H4 (cell line): ENCODE data around the gene C6orf15. TPM values are rescaled to one million over a fixed set of nuclear protein-coding genes. Genes with fewer than 3 reads are reported as not detected.
"Not testable (repeated sequence)": the region's sequence is repeated elsewhere in the genome, so short reads cannot be mapped to it uniquely, and the experiment has no call there.

Source experiments
- DNase-seq: peaks from one replicate; pipeline ENCODE4 v3.0.0-alpha.2; 2015; ENCODE audit warnings: low spot score
- total RNA-seq: library from RNA; depleted of rRNA; stranded (reverse); fragments of >200 nt; shearing (Covaris generic); gene quantifications from 2 replicates; pipeline ENCODE4 v1.2.3, GENCODE V29; 2014; rRNA removed

C6orf15 gene
- total RNA-seq, 1 experiment from 2014 or later, result not detected

- peak; percentile 74 for DNase-seq
These were observed 43.6 kb downstream of the C6orf15 start for GRCh38 chr6:31068669-31069340.

- DNase-seq, result not testable (repeated sequence)
These were observed 44.3 kb downstream of the C6orf15 start for GRCh38 chr6:31067891-31068668.

- DNase-seq, result not testable (repeated sequence)
These were observed 45.3 kb downstream of the C6orf15 start for GRCh38 chr6:31067028-31067427.

GRCh38 chr6:31065556-31065955, 46.8 kb downstream of the C6orf15 start:
- DNase-seq, result no peak

GRCh38 chr6:31063906-31064435, 48.4 kb downstream of the C6orf15 start:
- DNase-seq, result no peak

Other genes with a start within 250 kb of the C6orf15 start
- gene DDR1, start 228.1 kb downstream of the C6orf15 start, total RNA-seq, result 16.0 and 30.1 TPM in 2 replicates
- 8.4 and 8.5 TPM in 2 replicates for gene GTF2H4, start 204.4 kb downstream of the C6orf15 start, total RNA-seq
- 10.5 and 17.6 TPM in 2 replicates for gene VARS2, start 198.3 kb downstream of the C6orf15 start, total RNA-seq
- gene SFTA2, start 180.4 kb downstream of the C6orf15 start, total RNA-seq, result not detected in 2 replicates
- gene MUCL3, start 171.6 kb downstream of the C6orf15 start, total RNA-seq, result not detected in 2 replicates
- gene MUC21, start 128.9 kb downstream of the C6orf15 start, total RNA-seq, result not detected in 2 replicates
- gene MUC22, start 102.1 kb downstream of the C6orf15 start, total RNA-seq, result not detected in 2 replicates
- gene PSORS1C1, start 2.2 kb upstream of the C6orf15 start, total RNA-seq, result 0.06 and 0.35 TPM in 2 replicates
- gene CDSN, start 7.9 kb upstream of the C6orf15 start, total RNA-seq, result not detected in 2 replicates
- not detected in 2 replicates for gene PSORS1C2, start 26.5 kb upstream of the C6orf15 start, total RNA-seq
- 12.6 and 12.7 TPM in 2 replicates for gene CCHCR1, start 45.2 kb upstream of the C6orf15 start, total RNA-seq
- 14.7 and 18.8 TPM in 2 replicates for gene TCF19, start 46.0 kb upstream of the C6orf15 start, total RNA-seq
- not detected in 2 replicates for gene POU5F1, start 58.1 kb upstream of the C6orf15 start, total RNA-seq
- gene HLA-C, start 159.5 kb upstream of the C6orf15 start, total RNA-seq, result 804 and 844 TPM in 2 replicates
- 512 and 677 TPM in 2 replicates for gene HLA-B, start 244.6 kb upstream of the C6orf15 start, total RNA-seq